HFF-Myc (cell line): ENCODE data around the gene YIPF7.
A peak's percentile ranks its signal among the peaks of the same experiment; 100 is the strongest.

Experiments
- DNase-seq: peaks from one replicate; pipeline ENCODE4 v3.0.0-alpha.2; 2011; ENCODE audit warnings: low read depth; ENCODE audit errors: extremely low read depth
- H3K4me3 ChIP-seq: replicated peaks from 2 replicates; pipeline ENCODE4 v1.5.1; 2011; ENCODE audit warnings: low read depth, mild to moderate bottlenecking, control low read depth, low read length
- CTCF ChIP-seq: IDR thresholded peaks from 2 replicates; pipeline ENCODE4 v1.5.1; 2012; ENCODE audit warnings: mild to moderate bottlenecking, low read depth, low read length, control low read depth; ENCODE audit errors: missing control alignments

YIPF7 gene

GRCh38 chr4:44629280-44629866 lies 22.1 kb downstream of the YIPF7 start:
- H3K4me3 ChIP-seq = no peak overlapping the region
- peak; percentile 57 for TF ChIP-seq CTCF
- peak; percentile 43 for DNase-seq

- no peak for TF ChIP-seq CTCF
- no peak for DNase-seq
- H3K4me3 ChIP-seq = no peak overlapping the region
Observed at GRCh38 chr4:44623676-44624075, 27.7 kb downstream of the YIPF7 start.

- no peak for DNase-seq
- TF ChIP-seq CTCF = no peak
- H3K4me3 ChIP-seq = no peak overlapping the region
Observed at GRCh38 chr4:44616621-44617020, 34.8 kb downstream of the YIPF7 start.

DNA sequence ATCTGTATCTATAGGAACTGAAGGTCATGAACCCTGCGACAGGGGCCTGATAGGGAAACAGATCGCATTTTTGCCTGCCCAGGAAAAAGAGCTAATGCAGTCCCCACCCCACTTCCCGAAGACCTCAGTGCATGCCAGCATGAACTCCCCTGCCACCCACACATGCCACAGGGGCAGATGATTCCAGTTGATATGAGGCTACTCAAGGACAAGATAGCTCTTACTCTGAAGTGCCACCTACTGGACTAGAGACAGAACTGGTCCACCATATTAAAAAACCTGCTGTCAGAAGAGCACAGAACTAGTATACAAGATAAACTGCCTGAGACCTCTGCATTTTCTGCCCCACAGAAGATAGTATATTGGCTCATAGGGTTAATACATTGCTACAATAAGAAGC lies 68.0 kb downstream of the YIPF7 start:
- no peak for TF ChIP-seq CTCF
- H3K4me3 ChIP-seq = no peak overlapping the region
- no peak for DNase-seq

DNA sequence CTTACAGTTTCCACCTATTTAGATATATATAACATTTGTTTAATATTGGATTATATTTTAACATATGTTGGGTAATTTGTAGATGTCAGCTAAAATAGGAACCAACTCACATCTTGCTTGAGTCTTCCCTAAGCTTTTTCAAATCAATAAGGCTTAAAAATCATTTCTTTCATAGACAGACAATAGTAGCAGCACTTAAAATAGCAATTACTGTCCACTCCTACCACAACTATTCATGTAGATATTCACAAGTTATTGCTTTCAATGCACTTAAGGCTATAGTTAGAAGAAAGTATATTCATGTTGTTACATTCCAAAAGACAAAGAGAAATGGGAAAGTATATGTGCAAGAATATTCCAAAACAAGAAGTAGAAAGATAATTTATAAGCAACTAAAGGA lies 71.2 kb downstream of the YIPF7 start:
- DNase-seq = no peak
- no peak for TF ChIP-seq CTCF
- H3K4me3 ChIP-seq = no peak overlapping the region

DNA sequence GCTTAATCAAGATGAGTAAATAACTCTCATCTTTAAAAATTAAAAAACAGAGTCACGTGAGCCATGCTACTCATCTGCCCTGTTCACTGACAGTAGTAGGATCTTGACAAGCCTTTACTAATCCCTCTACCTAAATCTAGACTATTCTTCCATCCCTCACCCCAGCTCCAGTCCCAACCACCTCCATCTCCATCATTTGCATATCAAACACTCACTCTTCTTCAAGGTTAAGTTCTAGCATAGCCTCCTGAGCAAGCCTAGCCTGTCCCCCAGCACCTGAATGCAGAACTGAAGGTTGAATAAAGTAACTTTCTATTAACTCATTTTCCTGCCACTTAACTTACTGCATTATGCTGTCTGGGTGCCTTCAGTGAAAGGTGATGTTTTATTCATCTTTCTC lies 72.5 kb downstream of the YIPF7 start:
- H3K4me3 ChIP-seq = no peak overlapping the region
- TF ChIP-seq CTCF = no peak
- DNase-seq = no peak
